A549 (cell line): Measurements from ENCODE around the gene SLC9A1.

ENCODE experiments used
- BHLHE40 ChIP-seq: IDR thresholded peaks from 2 replicates; pipeline ENCODE4 v1.6.1; 2012; ENCODE audit warnings: low read depth, low read length, inconsistent platforms
- CBX2 ChIP-seq: fragments of 200-600 bp; sonication (generic); IDR thresholded peaks from 2 replicates; pipeline ENCODE4 v1.6.1; 2016; ENCODE audit warnings: low read depth, mild to moderate bottlenecking, borderline replicate concordance
- CTCF ChIP-seq: fragments of >200 bp; sonication (Bioruptor Twin); formaldehyde crosslinking; IDR thresholded peaks from 3 replicates; pipeline ENCODE4 v1.5.1; 2016
- EHMT2 ChIP-seq: fragments of 200-600 bp; sonication (generic); IDR thresholded peaks from 2 replicates; pipeline ENCODE4 v1.6.1; 2016; ENCODE audit warnings: antibody characterized with exemption, low read depth, mild to moderate bottlenecking, moderate library complexity
- EP300 ChIP-seq, 2 experiments: fragments of >200 bp; sonication (Bioruptor Twin); formaldehyde crosslinking; IDR thresholded peaks; 2 replicates in 1 of 2; 3 replicates in 1 of 2; pipeline ENCODE4 v1.6.1; 2016 to 2017
- FOSL2 ChIP-seq, 2 experiments: fragments of 450-650 bp in 1 of 2; fragments of >200 bp in 1 of 2; sonication (Bioruptor Twin) in 1 of 2; formaldehyde crosslinking; IDR thresholded peaks; 2 replicates each; pipeline versions ENCODE4 v1.5.0 to v1.6.1; 2016 to 2020; ENCODE audit warnings: mild to moderate bottlenecking in 1 of 2, moderate library complexity in 1 of 2
- HEYL ChIP-seq: fragments of 250-450 bp; sonication (Bioruptor Pico); IDR thresholded peaks from 2 replicates; pipeline ENCODE4 v1.8.0; 2021; ENCODE audit warnings: mild to moderate bottlenecking, moderate library complexity
- JUN ChIP-seq, 2 experiments: fragments of >200 bp; sonication (Bioruptor Twin); formaldehyde crosslinking; IDR thresholded peaks; 2 replicates in 1 of 2; 3 replicates in 1 of 2; pipeline ENCODE4 v1.6.1; 2016 to 2017
- MYC ChIP-seq: IDR thresholded peaks from 2 replicates; pipeline ENCODE4 v1.6.1; 2012; ENCODE audit warnings: mild to moderate bottlenecking, inconsistent platforms, low read length, improper control_type of control experiment, borderline replicate concordance
- NR3C1 ChIP-seq: fragments of >200 bp; sonication (Bioruptor Twin); formaldehyde crosslinking; IDR thresholded peaks from 3 replicates; pipeline ENCODE4 v1.6.1; 2017
- POLR2A ChIP-seq: IDR thresholded peaks from 2 replicates; pipeline ENCODE4 v1.6.1; 2012; ENCODE audit warnings: mild to moderate bottlenecking, low read length
- RFX5 ChIP-seq: fragments of 450-650 bp; IDR thresholded peaks from 2 replicates; pipeline ENCODE4 v1.7.1; 2014; ENCODE audit warnings: antibody characterized with exemption, mild to moderate bottlenecking, moderate library complexity
- TF ChIP-seq, protein P1 (sequence below): fragments of 150-350 bp; IDR thresholded peaks from 2 replicates; pipeline ENCODE4 v1.6.1; 2014; ENCODE audit warnings: low read depth, mild to moderate bottlenecking, low read length
- TF ChIP-seq, protein P2 (sequence below): fragments of 200-600 bp; sonication (generic); IDR thresholded peaks from 2 replicates; pipeline ENCODE4 v1.6.1; 2016; ENCODE audit warnings: antibody characterized with exemption, mild to moderate bottlenecking, moderate library complexity

DNA sequence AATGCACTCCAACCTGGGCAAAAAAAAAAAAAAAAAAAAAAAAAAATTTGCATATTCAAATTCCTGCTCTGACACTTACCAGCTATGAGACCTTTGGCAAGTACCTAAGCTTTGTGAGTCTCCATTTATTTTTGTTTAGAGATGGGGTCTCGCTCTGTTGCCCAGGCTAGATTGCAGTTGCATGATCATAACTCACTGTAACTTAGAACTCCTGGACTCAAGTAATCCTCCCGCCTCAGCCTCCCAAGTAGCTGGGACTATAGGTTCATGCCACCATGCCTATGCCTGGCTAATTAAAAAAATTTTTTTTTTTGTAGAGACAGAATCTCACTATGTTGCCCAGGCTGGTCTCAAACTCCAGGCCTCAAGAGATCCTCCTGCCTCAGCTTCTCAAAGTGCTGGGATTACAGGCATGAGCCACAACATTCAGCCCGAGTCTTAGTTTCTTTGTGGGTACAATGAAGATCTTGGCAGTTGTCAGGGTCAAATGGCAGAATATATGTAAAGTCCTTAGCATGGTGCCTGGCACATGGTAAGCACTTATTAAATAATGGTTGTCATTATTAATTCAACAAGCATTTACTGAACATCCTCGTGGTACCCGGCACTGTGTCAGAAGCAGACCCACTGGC, 88.8 kb downstream of the SLC9A1 start:
- TF ChIP-seq EHMT2, result no peak
- no peak for TF ChIP-seq POLR2A
- TF ChIP-seq EP300 (IDR thresholded peaks at IDR 0.05), result no peak
- no peak for TF ChIP-seq BHLHE40
- TF ChIP-seq CTCF, result no peak
- no peak for TF ChIP-seq HEYL (CRISPR knock-in tag)
- no peak for TF ChIP-seq MYC
- no peak for TF ChIP-seq FOSL2 (IDR thresholded peaks at IDR 0.05)
- TF ChIP-seq FOSL2 (CRISPR knock-in tag; IDR thresholded peaks at IDR 0.05), result no peak
- TF ChIP-seq, protein P1, sequence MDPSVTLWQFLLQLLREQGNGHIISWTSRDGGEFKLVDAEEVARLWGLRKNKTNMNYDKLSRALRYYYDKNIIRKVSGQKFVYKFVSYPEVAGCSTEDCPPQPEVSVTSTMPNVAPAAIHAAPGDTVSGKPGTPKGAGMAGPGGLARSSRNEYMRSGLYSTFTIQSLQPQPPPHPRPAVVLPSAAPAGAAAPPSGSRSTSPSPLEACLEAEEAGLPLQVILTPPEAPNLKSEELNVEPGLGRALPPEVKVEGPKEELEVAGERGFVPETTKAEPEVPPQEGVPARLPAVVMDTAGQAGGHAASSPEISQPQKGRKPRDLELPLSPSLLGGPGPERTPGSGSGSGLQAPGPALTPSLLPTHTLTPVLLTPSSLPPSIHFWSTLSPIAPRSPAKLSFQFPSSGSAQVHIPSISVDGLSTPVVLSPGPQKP, result no peak
- TF ChIP-seq CBX2, result no peak
- no peak for TF ChIP-seq NR3C1
- TF ChIP-seq RFX5, result no peak
- TF ChIP-seq, protein P2, sequence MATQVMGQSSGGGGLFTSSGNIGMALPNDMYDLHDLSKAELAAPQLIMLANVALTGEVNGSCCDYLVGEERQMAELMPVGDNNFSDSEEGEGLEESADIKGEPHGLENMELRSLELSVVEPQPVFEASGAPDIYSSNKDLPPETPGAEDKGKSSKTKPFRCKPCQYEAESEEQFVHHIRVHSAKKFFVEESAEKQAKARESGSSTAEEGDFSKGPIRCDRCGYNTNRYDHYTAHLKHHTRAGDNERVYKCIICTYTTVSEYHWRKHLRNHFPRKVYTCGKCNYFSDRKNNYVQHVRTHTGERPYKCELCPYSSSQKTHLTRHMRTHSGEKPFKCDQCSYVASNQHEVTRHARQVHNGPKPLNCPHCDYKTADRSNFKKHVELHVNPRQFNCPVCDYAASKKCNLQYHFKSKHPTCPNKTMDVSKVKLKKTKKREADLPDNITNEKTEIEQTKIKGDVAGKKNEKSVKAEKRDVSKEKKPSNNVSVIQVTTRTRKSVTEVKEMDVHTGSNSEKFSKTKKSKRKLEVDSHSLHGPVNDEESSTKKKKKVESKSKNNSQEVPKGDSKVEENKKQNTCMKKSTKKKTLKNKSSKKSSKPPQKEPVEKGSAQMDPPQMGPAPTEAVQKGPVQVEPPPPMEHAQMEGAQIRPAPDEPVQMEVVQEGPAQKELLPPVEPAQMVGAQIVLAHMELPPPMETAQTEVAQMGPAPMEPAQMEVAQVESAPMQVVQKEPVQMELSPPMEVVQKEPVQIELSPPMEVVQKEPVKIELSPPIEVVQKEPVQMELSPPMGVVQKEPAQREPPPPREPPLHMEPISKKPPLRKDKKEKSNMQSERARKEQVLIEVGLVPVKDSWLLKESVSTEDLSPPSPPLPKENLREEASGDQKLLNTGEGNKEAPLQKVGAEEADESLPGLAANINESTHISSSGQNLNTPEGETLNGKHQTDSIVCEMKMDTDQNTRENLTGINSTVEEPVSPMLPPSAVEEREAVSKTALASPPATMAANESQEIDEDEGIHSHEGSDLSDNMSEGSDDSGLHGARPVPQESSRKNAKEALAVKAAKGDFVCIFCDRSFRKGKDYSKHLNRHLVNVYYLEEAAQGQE, result no peak
- no peak for TF ChIP-seq JUN (IDR thresholded peaks at IDR 0.05)
